SK-N-SH (cell line): ENCODE results near the gene LATS2. TPM values are rescaled to one million over a fixed set of nuclear protein-coding genes. Genes with fewer than 3 reads are reported as not detected.

Source experiments
- CTCF ChIA-PET: fragments of 300-600, 350-600 bp; formaldehyde crosslinking; extraction: SDS; loops from one replicate; lab custom pipeline; 2021; lab: Yijun Ruan, JAX
- POLR2A ChIA-PET: fragments of 350-600 bp; sonication (Branson Sonifier 250); formaldehyde crosslinking; extraction: SDS; loops from one replicate; lab custom pipeline; 2020; ENCODE audit warnings: antibody characterized with exemption, inconsistent platforms; lab: Yijun Ruan, JAX
- DNase-seq: peaks from one replicate; pipeline ENCODE4 v3.0.0; 2012
- H2AFZ ChIP-seq: fragments of 200-600 bp; sonication (generic); 2 replicates; pipeline ENCODE4 v1.8.1; 2016; ENCODE audit warnings: antibody characterized with exemption, mild to moderate bottlenecking, low read depth
- H3F3A ChIP-seq: fragments of 200-600 bp; sonication (generic); replicated peaks from 2 replicates; pipeline ENCODE3; 2016; ENCODE audit warnings: antibody characterized with exemption, mild to moderate bottlenecking; ENCODE audit not compliant: insufficient read depth
- H3K27ac ChIP-seq, 2 experiments: fragments of 200-500 bp in 1 of 2; fragments of 200-600 bp in 1 of 2; sonication (Bioruptor generic) in 1 of 2; sonication (generic), shearing (Covaris generic) in 1 of 2; 2 replicates each; pipeline versions ENCODE4 v1.5.1 to v1.6.1; 2014 to 2016; ENCODE audit warnings: low read depth in 2 of 2, inconsistent platforms in 1 of 2, low read length in 1 of 2, mild to moderate bottlenecking in 1 of 2, mixed read lengths in 1 of 2
- H3K27me3 ChIP-seq: fragments of 200-600 bp; sonication (generic), shearing (Covaris generic); 2 replicates; pipeline ENCODE4 v1.6.1; 2016; ENCODE audit warnings: mixed run types; ENCODE audit not compliant: insufficient read depth
- H3K36me3 ChIP-seq, 2 experiments: fragments of 200-500 bp in 1 of 2; fragments of 200-600 bp in 1 of 2; sonication (Bioruptor generic) in 1 of 2; sonication (generic) in 1 of 2; replicated peaks in 1 of 2; 2 replicates each; pipeline versions ENCODE3 to v1.5.1; 2014 to 2016; ENCODE audit warnings: low read length in 1 of 2, mild to moderate bottlenecking in 1 of 2; ENCODE audit not compliant: insufficient read depth in 2 of 2, control insufficient read depth in 1 of 2
- H3K4me1 ChIP-seq, 2 experiments: fragments of 200-500 bp in 1 of 2; fragments of 200-600 bp in 1 of 2; sonication (Bioruptor generic) in 1 of 2; sonication (generic), shearing (Covaris generic) in 1 of 2; 2 replicates each; pipeline versions ENCODE4 v1.5.1 to v1.6.1; 2014 to 2016; ENCODE audit warnings: low read depth in 1 of 2, low read length in 1 of 2, mixed run types in 1 of 2; ENCODE audit not compliant: insufficient read depth in 2 of 2, control insufficient read depth in 1 of 2
- H3K4me2 ChIP-seq: fragments of 200-600 bp; sonication (generic), shearing (Covaris generic); 2 replicates; pipeline ENCODE4 v1.6.1; 2017; ENCODE audit warnings: mixed run types
- H3K4me3 ChIP-seq, 2 experiments: fragments of 200-500 bp in 1 of 2; fragments of 200-600 bp in 1 of 2; sonication (Bioruptor generic) in 1 of 2; sonication (generic), shearing (Covaris generic) in 1 of 2; 2 replicates each; pipeline versions ENCODE4 v1.5.1 to v1.8.1; 2014 to 2016; ENCODE audit warnings: low read depth in 2 of 2, inconsistent platforms in 1 of 2, low read length in 1 of 2, mild to moderate bottlenecking in 1 of 2, mixed read lengths in 1 of 2, moderate library complexity in 1 of 2
- H3K79me2 ChIP-seq: fragments of 200-600 bp; sonication (generic); 2 replicates; pipeline ENCODE4 v1.8.1; 2017; ENCODE audit warnings: mild to moderate bottlenecking; ENCODE audit not compliant: insufficient read depth
- H3K9ac ChIP-seq: fragments of 200-600 bp; sonication (generic); 2 replicates; pipeline ENCODE4 v1.6.1; 2017; ENCODE audit warnings: mixed run types
- H3K9me2 ChIP-seq: fragments of 200-600 bp; sonication (generic); 2 replicates; pipeline ENCODE4 v1.6.1; 2017; ENCODE audit warnings: mixed run types
- H3K9me3 ChIP-seq: fragments of 200-600 bp; sonication (generic); 2 replicates; pipeline ENCODE4 v1.6.1; 2017; ENCODE audit warnings: mixed run types, mild to moderate bottlenecking, moderate library complexity
- H4K20me1 ChIP-seq: fragments of 200-600 bp; sonication (generic); 2 replicates; pipeline ENCODE4 v1.6.1; 2017; ENCODE audit warnings: mild to moderate bottlenecking, mixed run types; ENCODE audit not compliant: insufficient read depth
- CHD2 ChIP-seq: fragments of 150-350 bp; IDR thresholded peaks from 2 replicates; pipeline ENCODE4 v1.6.1; 2018; ENCODE audit warnings: low read length; ENCODE audit not compliant: partially characterized antibody
- ELF1 ChIP-seq: IDR thresholded peaks from 2 replicates; pipeline ENCODE4 v1.4.0; 2012
- EP300 ChIP-seq, 2 experiments: IDR thresholded peaks; 2 replicates each; pipeline versions ENCODE4 v1.4.0 to v1.6.1; 2012; ENCODE audit warnings: borderline replicate concordance in 1 of 2, low read depth in 1 of 2, low read length in 1 of 2
- FOXJ3 ChIP-seq: sonication (generic); formaldehyde crosslinking; IDR thresholded peaks from 2 replicates; pipeline ENCODE4 v1.5.1; 2020; ENCODE audit warnings: mild to moderate bottlenecking, missing genetic modification reagents
- GABPA ChIP-seq: IDR thresholded peaks from 2 replicates; pipeline ENCODE4 v1.4.0; 2012; ENCODE audit warnings: low read depth, mild to moderate bottlenecking
- JUND ChIP-seq: IDR thresholded peaks from 2 replicates; pipeline ENCODE4 v1.4.0; 2012
- RAD21 ChIP-seq: IDR thresholded peaks from 2 replicates; pipeline ENCODE4 v1.6.1; 2012; ENCODE audit warnings: mild to moderate bottlenecking, low read length
- RCOR1 ChIP-seq: fragments of 150-350 bp; IDR thresholded peaks from 2 replicates; pipeline ENCODE4 v1.6.1; 2017; ENCODE audit warnings: antibody characterized with exemption, low read length
- SMC3 ChIP-seq: IDR thresholded peaks from 2 replicates; pipeline ENCODE4 v1.6.1; 2012; ENCODE audit warnings: low read depth, low read length, improper control_type of control experiment
- TAF1 ChIP-seq: IDR thresholded peaks from 2 replicates; pipeline ENCODE4 v1.6.1; 2012; ENCODE audit warnings: low read depth, mild to moderate bottlenecking, low read length, moderate library complexity, borderline replicate concordance
- YY1 ChIP-seq: IDR thresholded peaks from 2 replicates; pipeline ENCODE4 v1.4.0; 2012; ENCODE audit warnings: low read depth, mild to moderate bottlenecking
- WGBS: methylation state at CpG from one replicate; pipeline ENCODE4 v1.1.6; 2017; ENCODE audit warnings: low lambda C conversion rate; 5-methylcytosine and 5-hydroxymethylcytosine counted together
- polyA plus RNA-seq, 3 experiments: library from polyadenylated mRNA; depleted of rRNA; stranded (reverse); fragments of >200 nt; gene quantifications; 2 replicates each; pipeline ENCODE4 v1.2.3, GENCODE V29; 2012
- TF ChIP-seq, protein P1 (sequence below): IDR thresholded peaks from 2 replicates; pipeline ENCODE4 v1.4.0; 2012; ENCODE audit warnings: low read depth, borderline replicate concordance
- TF ChIP-seq, protein P2 (sequence below): IDR thresholded peaks from 2 replicates; pipeline ENCODE4; 2012
- TF ChIP-seq, protein P3 (sequence below): fragments of 200-600 bp; sonication (generic); IDR thresholded peaks from 2 replicates; pipeline ENCODE4 v1.6.1; 2017; ENCODE audit warnings: antibody characterized with exemption, mild to moderate bottlenecking, moderate library complexity
- TF ChIP-seq, protein P4 (sequence below): IDR thresholded peaks from 2 replicates; pipeline ENCODE4 v1.6.1; 2012; ENCODE audit warnings: mild to moderate bottlenecking, low read depth, low read length, moderate library complexity

The LATS2 gene
- polyA plus RNA-seq, 1 of the 3 experiments (the other 2 are of a cell fraction) = 19.6 TPM

DNA sequence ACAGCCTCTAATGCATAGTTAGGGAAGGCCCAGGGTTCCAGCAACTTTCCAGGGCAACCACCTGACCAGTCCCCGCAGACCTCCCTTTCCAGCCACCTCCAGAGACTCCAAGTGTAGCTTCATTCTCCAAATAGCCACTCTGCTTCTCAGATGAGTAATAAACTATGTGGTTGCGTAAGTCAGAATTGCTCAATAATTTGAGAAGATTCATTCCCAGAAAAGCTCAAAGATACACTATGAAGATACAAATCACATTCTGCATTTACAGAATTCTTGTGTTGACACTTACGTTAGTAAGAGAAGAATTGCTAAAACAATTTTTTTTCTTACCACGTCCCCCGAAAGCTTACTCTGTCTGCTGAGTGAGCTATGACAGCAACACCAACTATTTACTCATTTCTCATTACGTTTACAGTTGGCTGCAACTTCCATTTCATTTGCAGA is 8.2 kb upstream of the LATS2 start (continued):
- TF ChIP-seq JUND = peak; percentile 91
- TF ChIP-seq, protein P1, sequence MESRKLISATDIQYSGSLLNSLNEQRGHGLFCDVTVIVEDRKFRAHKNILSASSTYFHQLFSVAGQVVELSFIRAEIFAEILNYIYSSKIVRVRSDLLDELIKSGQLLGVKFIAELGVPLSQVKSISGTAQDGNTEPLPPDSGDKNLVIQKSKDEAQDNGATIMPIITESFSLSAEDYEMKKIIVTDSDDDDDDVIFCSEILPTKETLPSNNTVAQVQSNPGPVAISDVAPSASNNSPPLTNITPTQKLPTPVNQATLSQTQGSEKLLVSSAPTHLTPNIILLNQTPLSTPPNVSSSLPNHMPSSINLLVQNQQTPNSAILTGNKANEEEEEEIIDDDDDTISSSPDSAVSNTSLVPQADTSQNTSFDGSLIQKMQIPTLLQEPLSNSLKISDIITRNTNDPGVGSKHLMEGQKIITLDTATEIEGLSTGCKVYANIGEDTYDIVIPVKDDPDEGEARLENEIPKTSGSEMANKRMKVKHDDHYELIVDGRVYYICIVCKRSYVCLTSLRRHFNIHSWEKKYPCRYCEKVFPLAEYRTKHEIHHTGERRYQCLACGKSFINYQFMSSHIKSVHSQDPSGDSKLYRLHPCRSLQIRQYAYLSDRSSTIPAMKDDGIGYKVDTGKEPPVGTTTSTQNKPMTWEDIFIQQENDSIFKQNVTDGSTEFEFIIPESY = no peak
- TF ChIP-seq CHD2 = no peak
- no peak for TF ChIP-seq RCOR1
- TF ChIP-seq, protein P2, sequence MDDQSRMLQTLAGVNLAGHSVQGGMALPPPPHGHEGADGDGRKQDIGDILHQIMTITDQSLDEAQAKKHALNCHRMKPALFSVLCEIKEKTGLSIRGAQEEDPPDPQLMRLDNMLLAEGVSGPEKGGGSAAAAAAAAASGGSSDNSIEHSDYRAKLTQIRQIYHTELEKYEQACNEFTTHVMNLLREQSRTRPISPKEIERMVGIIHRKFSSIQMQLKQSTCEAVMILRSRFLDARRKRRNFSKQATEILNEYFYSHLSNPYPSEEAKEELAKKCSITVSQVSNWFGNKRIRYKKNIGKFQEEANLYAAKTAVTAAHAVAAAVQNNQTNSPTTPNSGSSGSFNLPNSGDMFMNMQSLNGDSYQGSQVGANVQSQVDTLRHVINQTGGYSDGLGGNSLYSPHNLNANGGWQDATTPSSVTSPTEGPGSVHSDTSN = peak; percentile 93
- no peak for TF ChIP-seq RAD21
- TF ChIP-seq SMC3 = no peak

DNA sequence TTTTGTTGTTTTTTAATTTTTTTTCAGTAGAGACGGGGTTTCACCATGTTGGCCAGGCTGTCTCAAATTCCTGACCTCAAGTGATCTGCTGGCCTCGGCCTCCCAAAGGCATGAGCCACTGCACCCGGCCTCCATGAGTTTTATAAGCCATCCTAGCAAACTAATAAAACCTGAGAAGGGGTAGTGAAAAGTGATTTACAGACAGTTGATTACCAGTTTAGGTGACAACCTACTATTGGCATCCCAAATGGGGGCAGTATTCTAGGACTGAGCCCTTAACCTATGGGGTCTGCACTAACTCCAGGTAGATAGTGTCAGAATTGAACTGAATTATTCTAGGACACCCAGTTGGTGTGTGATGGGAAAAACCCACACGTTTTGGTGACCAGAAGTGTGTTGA is 6.5 kb upstream of the LATS2 start:
- H3K79me2 ChIP-seq = no peaks in the 10 kb centered on the region
- no peak overlapping the region for H2AFZ ChIP-seq
- no peak overlapping the region for H3K9ac ChIP-seq
- ChIA-PET CTCF (no interaction called here), POLR2A (no interaction called here)
- no peak overlapping the region for H3K4me2 ChIP-seq
- H3F3A ChIP-seq = peaks cover 47% of the 10 kb centered on the region
- no peak for DNase-seq
- no peaks in the 10 kb centered on the region for H3K9me3 ChIP-seq
- H4K20me1 ChIP-seq = no peaks in the 10 kb centered on the region
- WGBS = 67% methylated on average over 4 of the region's 4 CpGs
- no peaks in the 10 kb centered on the region for H3K27me3 ChIP-seq
- no peak overlapping the region for H3K4me3 ChIP-seq
- no peak overlapping the region for H3K27ac ChIP-seq
- H3K9me2 ChIP-seq = no peaks in the 10 kb centered on the region
- no peaks in the 10 kb centered on the region for H3K36me3 ChIP-seq
- peaks cover 0 to 5% of the 10 kb centered on the region in 2 experiments; a peak in 1 of 4 replicates for H3K4me1 ChIP-seq
- TF ChIP-seq TAF1 = no peak
- TF ChIP-seq, protein P3, sequence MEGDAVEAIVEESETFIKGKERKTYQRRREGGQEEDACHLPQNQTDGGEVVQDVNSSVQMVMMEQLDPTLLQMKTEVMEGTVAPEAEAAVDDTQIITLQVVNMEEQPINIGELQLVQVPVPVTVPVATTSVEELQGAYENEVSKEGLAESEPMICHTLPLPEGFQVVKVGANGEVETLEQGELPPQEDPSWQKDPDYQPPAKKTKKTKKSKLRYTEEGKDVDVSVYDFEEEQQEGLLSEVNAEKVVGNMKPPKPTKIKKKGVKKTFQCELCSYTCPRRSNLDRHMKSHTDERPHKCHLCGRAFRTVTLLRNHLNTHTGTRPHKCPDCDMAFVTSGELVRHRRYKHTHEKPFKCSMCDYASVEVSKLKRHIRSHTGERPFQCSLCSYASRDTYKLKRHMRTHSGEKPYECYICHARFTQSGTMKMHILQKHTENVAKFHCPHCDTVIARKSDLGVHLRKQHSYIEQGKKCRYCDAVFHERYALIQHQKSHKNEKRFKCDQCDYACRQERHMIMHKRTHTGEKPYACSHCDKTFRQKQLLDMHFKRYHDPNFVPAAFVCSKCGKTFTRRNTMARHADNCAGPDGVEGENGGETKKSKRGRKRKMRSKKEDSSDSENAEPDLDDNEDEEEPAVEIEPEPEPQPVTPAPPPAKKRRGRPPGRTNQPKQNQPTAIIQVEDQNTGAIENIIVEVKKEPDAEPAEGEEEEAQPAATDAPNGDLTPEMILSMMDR = no peak
- no peak for TF ChIP-seq ELF1
- TF ChIP-seq, protein P1 = no peak
- no peak for TF ChIP-seq YY1
- TF ChIP-seq GABPA = no peak
- no peak for TF ChIP-seq SMC3
- TF ChIP-seq, protein P4, sequence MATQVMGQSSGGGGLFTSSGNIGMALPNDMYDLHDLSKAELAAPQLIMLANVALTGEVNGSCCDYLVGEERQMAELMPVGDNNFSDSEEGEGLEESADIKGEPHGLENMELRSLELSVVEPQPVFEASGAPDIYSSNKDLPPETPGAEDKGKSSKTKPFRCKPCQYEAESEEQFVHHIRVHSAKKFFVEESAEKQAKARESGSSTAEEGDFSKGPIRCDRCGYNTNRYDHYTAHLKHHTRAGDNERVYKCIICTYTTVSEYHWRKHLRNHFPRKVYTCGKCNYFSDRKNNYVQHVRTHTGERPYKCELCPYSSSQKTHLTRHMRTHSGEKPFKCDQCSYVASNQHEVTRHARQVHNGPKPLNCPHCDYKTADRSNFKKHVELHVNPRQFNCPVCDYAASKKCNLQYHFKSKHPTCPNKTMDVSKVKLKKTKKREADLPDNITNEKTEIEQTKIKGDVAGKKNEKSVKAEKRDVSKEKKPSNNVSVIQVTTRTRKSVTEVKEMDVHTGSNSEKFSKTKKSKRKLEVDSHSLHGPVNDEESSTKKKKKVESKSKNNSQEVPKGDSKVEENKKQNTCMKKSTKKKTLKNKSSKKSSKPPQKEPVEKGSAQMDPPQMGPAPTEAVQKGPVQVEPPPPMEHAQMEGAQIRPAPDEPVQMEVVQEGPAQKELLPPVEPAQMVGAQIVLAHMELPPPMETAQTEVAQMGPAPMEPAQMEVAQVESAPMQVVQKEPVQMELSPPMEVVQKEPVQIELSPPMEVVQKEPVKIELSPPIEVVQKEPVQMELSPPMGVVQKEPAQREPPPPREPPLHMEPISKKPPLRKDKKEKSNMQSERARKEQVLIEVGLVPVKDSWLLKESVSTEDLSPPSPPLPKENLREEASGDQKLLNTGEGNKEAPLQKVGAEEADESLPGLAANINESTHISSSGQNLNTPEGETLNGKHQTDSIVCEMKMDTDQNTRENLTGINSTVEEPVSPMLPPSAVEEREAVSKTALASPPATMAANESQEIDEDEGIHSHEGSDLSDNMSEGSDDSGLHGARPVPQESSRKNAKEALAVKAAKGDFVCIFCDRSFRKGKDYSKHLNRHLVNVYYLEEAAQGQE = no peak
- TF ChIP-seq EP300 (IDR thresholded peaks at IDR 0.05; ENCODE audit: borderline replicate concordance in 1 of 2, low read depth in 1 of 2, low read length in 1 of 2) = no peak
- TF ChIP-seq FOXJ3 (CRISPR knock-in tag) = no peak
